Peyer's patch (tissue), 4 donors: ENCODE data around the gene OTUD3. TPM values are rescaled to one million over a fixed set of nuclear protein-coding genes. Genes with fewer than 3 reads are reported as not detected.

Source experiments
- DNase-seq, 3 donors: peaks; one replicate each; pipeline ENCODE4 v3.0.0-alpha.2; 2017 to 2019
- H3K27ac ChIP-seq, 4 donors: fragments of 200-600 bp; sonication (generic); one replicate each; pipeline ENCODE4 v1.5.1; 2016 to 2019
- H3K27me3 ChIP-seq, 2 donors: fragments of 200-600 bp; sonication (generic); one replicate each; pipeline ENCODE4 v1.5.1; 2019
- H3K36me3 ChIP-seq, 3 donors: fragments of 200-600 bp; sonication (generic); one replicate each; pipeline ENCODE4 v1.5.1; 2016 to 2019
- H3K4me1 ChIP-seq, 4 donors: fragments of 200-600 bp; sonication (generic); one replicate each; pipeline ENCODE4 v1.5.1; 2016 to 2019
- H3K4me3 ChIP-seq, 4 donors: fragments of 200-600 bp; sonication (generic); 1 replicate in 3 of 4; 2 replicates in 1 of 4; pipeline ENCODE4 v1.5.1; 2016 to 2019; ENCODE audit warnings: mild to moderate bottlenecking in 1 of 4
- H3K9me3 ChIP-seq, 4 donors: fragments of 200-600 bp; sonication (generic); one replicate each; pipeline ENCODE4 v1.5.1; 2016 to 2019; ENCODE audit warnings: mild to moderate bottlenecking in 1 of 4
- POLR2A ChIP-seq, 2 donors: fragments of 450-650 bp; IDR thresholded peaks; one replicate each; pipeline ENCODE4 v1.5.1; 2017; ENCODE audit warnings: antibody characterized with exemption in 2 of 2, mild to moderate bottlenecking in 2 of 2, moderate library complexity in 2 of 2
- total RNA-seq, 4 donors: library from RNA; depleted of rRNA; stranded (reverse); fragments of >200 nt; gene quantifications; one replicate each; pipeline ENCODE4 v1.1.0, GENCODE V29; 2016
- TF ChIP-seq, protein P1 (sequence below), 6 experiments: fragments of 450-650 bp in 4 of 6; fragments of 200-600 bp in 2 of 6; sonication (generic) in 1 of 6; IDR thresholded peaks; one replicate each; pipeline ENCODE4 v1.5.1; 2017 to 2019; ENCODE audit warnings: antibody characterized with exemption in 6 of 6, mild to moderate bottlenecking in 3 of 6, moderate library complexity in 1 of 6

Gene OTUD3
- total RNA-seq, 4 donors from 2014 or later = 6.5 to 13.6 (median 8.2) TPM

DNA sequence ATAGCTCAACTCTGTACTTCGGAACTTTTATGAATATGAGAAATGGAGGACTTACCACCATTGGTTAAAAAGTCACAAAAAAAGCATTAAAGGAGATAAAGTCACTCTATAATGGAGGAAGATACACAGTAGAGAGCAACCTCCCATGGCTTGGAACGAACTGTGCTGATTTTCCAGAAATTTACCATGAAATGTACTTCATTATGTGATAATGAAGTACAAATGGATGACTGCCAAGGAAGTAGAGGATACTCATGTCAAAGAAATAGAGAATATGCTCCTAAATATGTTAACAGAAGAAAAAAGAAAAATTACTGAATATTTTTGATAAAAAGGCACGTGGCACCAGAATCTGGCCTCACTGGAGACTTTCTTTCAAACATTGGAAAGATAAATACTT, 64.8 kb downstream of the OTUD3 start:
- Histone ChIP-seq H3K27me3 (no peaks in the 10 kb centered on the region), H3K36me3 (no peaks in the 10 kb centered on the region), H3K4me1 (no peaks in the 10 kb centered on the region), H3K9me3 (no peaks in the 10 kb centered on the region), H3K27ac (no peak overlapping the region), H3K4me3 (no peak overlapping the region)
- TF ChIP-seq POLR2A (IDR thresholded peaks at IDR 0.05) = no peak
- TF ChIP-seq, protein P1, sequence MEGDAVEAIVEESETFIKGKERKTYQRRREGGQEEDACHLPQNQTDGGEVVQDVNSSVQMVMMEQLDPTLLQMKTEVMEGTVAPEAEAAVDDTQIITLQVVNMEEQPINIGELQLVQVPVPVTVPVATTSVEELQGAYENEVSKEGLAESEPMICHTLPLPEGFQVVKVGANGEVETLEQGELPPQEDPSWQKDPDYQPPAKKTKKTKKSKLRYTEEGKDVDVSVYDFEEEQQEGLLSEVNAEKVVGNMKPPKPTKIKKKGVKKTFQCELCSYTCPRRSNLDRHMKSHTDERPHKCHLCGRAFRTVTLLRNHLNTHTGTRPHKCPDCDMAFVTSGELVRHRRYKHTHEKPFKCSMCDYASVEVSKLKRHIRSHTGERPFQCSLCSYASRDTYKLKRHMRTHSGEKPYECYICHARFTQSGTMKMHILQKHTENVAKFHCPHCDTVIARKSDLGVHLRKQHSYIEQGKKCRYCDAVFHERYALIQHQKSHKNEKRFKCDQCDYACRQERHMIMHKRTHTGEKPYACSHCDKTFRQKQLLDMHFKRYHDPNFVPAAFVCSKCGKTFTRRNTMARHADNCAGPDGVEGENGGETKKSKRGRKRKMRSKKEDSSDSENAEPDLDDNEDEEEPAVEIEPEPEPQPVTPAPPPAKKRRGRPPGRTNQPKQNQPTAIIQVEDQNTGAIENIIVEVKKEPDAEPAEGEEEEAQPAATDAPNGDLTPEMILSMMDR (IDR thresholded peaks at IDR 0.05) = no peak
- no peak for DNase-seq

GRCh38 chr1:19949016-19949415, 66.8 kb downstream of the OTUD3 start:
- TF ChIP-seq, protein P1 (IDR thresholded peaks at IDR 0.05) = no peak
- TF ChIP-seq POLR2A (IDR thresholded peaks at IDR 0.05) = no peak
- no peaks in the 10 kb centered on the region for H3K36me3 ChIP-seq
- no peak overlapping the region for H3K27ac ChIP-seq
- no peak for DNase-seq
- no peaks in the 10 kb centered on the region for H3K27me3 ChIP-seq
- H3K4me3 ChIP-seq = no peak overlapping the region
- no peaks in the 10 kb centered on the region for H3K4me1 ChIP-seq
- no peaks in the 10 kb centered on the region for H3K9me3 ChIP-seq

DNA sequence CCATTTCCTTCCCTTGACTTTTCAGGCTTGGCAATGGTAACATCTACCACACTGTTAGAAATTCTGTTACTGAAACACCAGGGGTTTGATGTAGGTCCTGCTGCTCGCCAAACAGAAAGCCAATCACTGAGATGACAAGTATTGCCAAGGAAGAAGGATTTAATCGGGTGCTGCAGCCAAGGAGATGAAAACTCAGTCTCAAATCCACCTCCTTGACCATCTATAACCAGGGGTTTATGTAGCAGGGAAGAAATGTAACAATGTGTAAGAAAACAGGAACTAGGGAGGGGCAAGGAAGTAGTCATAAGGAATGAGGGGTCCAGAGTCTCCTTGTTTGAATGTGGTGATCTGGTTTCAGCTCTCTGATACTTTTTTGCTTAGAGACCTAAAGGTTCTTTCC, 71.9 kb downstream of the OTUD3 start:
- no peak for DNase-seq
- H3K4me1 ChIP-seq = no peaks in the 10 kb centered on the region
- no peak for TF ChIP-seq POLR2A (IDR thresholded peaks at IDR 0.05)
- TF ChIP-seq, protein P1 (IDR thresholded peaks at IDR 0.05) = no peak
- no peak overlapping the region for H3K4me3 ChIP-seq
- H3K9me3 ChIP-seq = peaks cover 0 to 3% (median 0%) of the 10 kb centered on the region in 4 donors
- no peaks in the 10 kb centered on the region for H3K36me3 ChIP-seq
- no peaks in the 10 kb centered on the region for H3K27me3 ChIP-seq
- H3K27ac ChIP-seq = no peak overlapping the region

- no peak for DNase-seq
- Histone ChIP-seq H3K27me3 (no peaks in the 10 kb centered on the region), H3K9me3 (peaks cover 0 to 3% (median 0%) of the 10 kb centered on the region in 4 donors), H3K27ac (no peak overlapping the region), H3K4me3 (no peak overlapping the region), H3K36me3 (no peaks in the 10 kb centered on the region), H3K4me1 (no peaks in the 10 kb centered on the region)
- no peak for TF ChIP-seq POLR2A (IDR thresholded peaks at IDR 0.05)
- TF ChIP-seq, protein P1 (IDR thresholded peaks at IDR 0.05) = no peak
These were observed 73.5 kb downstream of the OTUD3 start for GRCh38 chr1:19955534-19956170.

DNA sequence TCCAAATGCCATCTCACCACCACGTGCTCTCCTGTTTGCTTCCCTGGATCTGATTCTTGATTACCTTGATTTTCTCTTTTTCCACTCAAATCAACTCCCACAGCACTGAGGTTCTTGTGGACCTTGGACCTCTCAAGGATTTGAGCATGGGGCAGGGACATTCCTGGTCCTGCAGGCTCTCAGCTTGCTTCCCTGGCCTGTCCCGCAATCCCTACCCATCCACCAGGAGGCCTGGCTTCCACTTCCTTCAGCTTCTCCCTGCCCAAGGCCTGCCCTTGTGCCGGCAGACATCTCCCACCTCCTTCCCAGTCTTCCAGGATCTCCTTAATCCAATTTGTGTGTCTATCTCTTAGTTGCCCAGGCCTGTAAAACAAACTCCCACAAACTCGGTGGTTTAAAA, 75.6 kb downstream of the OTUD3 start:
- no peak for DNase-seq
- Histone ChIP-seq H3K36me3 (no peaks in the 10 kb centered on the region), H3K9me3 (peaks cover 0 to 3% (median 0%) of the 10 kb centered on the region in 4 donors), H3K4me1 (no peaks in the 10 kb centered on the region), H3K27ac (no peak overlapping the region), H3K4me3 (no peak overlapping the region), H3K27me3 (no peaks in the 10 kb centered on the region)
- TF ChIP-seq, protein P1 (IDR thresholded peaks at IDR 0.05) = no peak

GRCh38 chr1:19960591-19960990, 78.4 kb downstream of the OTUD3 start:
- no peak for DNase-seq
- Histone ChIP-seq H3K4me3 (no peak overlapping the region), H3K27me3 (no peaks in the 10 kb centered on the region), H3K27ac (no peak overlapping the region), H3K36me3 (no peaks in the 10 kb centered on the region), H3K4me1 (no peaks in the 10 kb centered on the region), H3K9me3 (no peaks in the 10 kb centered on the region)
- TF ChIP-seq, protein P1 (IDR thresholded peaks at IDR 0.05) = no peak
- no peak for TF ChIP-seq POLR2A (IDR thresholded peaks at IDR 0.05)
